HEK293 (cell line): ENCODE measurements around the gene GRAMD1B.

Source experiments
- CTCF ChIA-PET: fragments of 350-600 bp; formaldehyde crosslinking; extraction: SDS; loops from one replicate; lab custom pipeline; 2021; ENCODE audit warnings: antibody characterized with exemption; lab: Yijun Ruan, JAX
- POLR2A ChIA-PET: fragments of 300-600 bp; formaldehyde crosslinking; extraction: SDS; loops from one replicate; lab custom pipeline; 2020; ENCODE audit warnings: antibody characterized with exemption, inconsistent platforms; lab: Yijun Ruan, JAX
- H3K27ac ChIP-seq: fragments of 200-500 bp; sonication (Bioruptor generic); 2 replicates; pipeline ENCODE4 v1.5.1; 2014; ENCODE audit warnings: low read depth, low read length, control low read depth, inconsistent platforms; ENCODE audit errors: extremely low read depth
- H3K36me3 ChIP-seq, 2 experiments: fragments of 200-500 bp in 1 of 2; sonication (Bioruptor generic) in 1 of 2; 1 replicate in 1 of 2; 2 replicates in 1 of 2; pipeline ENCODE4 v1.5.1; 2014 to 2017; ENCODE audit warnings: inconsistent platforms in 2 of 2, low read length in 2 of 2; ENCODE audit not compliant: control insufficient read depth in 2 of 2, insufficient read depth in 1 of 2
- H3K4me1 ChIP-seq: fragments of 200-500 bp; sonication (Bioruptor generic); 2 replicates; pipeline ENCODE4 v1.5.1; 2014; ENCODE audit warnings: mild to moderate bottlenecking, low read length, inconsistent platforms; ENCODE audit not compliant: control insufficient read depth, insufficient read depth
- H3K4me3 ChIP-seq: 2 replicates; pipeline ENCODE4 v1.5.1; 2011; ENCODE audit warnings: low read depth, mild to moderate bottlenecking, control low read depth, low read length, moderate library complexity
- H3K9me3 ChIP-seq: fragments of 200-500 bp; sonication (Bioruptor generic); 2 replicates; pipeline ENCODE4 v1.5.1; 2014; ENCODE audit warnings: low read depth, low read length, inconsistent platforms; ENCODE audit not compliant: control insufficient read depth, insufficient read depth
- ATF2 ChIP-seq: fragments of 450-650 bp; formaldehyde crosslinking; IDR thresholded peaks from 2 replicates; pipeline ENCODE4 v1.5.1; 2016; ENCODE audit warnings: missing biosample characterization, missing genetic modification characterization, low read depth
- CTCF ChIP-seq: fragments of 450-650 bp; formaldehyde crosslinking; IDR thresholded peaks from 2 replicates; pipeline ENCODE4 v1.5.1; 2016; ENCODE audit warnings: missing biosample characterization, missing genetic modification characterization
- GLI2 ChIP-seq: fragments of 450-650 bp; formaldehyde crosslinking; IDR thresholded peaks from 2 replicates; pipeline ENCODE4; 2017; ENCODE audit warnings: missing biosample characterization, missing genetic modification characterization, low read depth, borderline replicate concordance
- HOXC10 ChIP-seq: sonication (generic); formaldehyde crosslinking; IDR thresholded peaks from 2 replicates; pipeline ENCODE4 v1.8.1; 2023; ENCODE audit warnings: mild to moderate bottlenecking, missing genetic modification reagents
- KLF10 ChIP-seq: fragments of 450-650 bp; IDR thresholded peaks from 2 replicates; pipeline ENCODE4 v1.5.1; 2018; ENCODE audit warnings: missing biosample characterization, mild to moderate bottlenecking, missing genetic modification characterization
- SP2 ChIP-seq: fragments of 450-650 bp; formaldehyde crosslinking; IDR thresholded peaks from 2 replicates; pipeline ENCODE4 v1.5.1; 2016; ENCODE audit warnings: missing biosample characterization, missing genetic modification characterization
- WT1 ChIP-seq: fragments of 450-650 bp; formaldehyde crosslinking; IDR thresholded peaks from 2 replicates; pipeline ENCODE4 v1.5.1; 2016; ENCODE audit warnings: missing biosample characterization, missing genetic modification characterization
- ZBTB26 ChIP-seq: fragments of 450-650 bp; formaldehyde crosslinking; optimal IDR thresholded peaks from 2 replicates; pipeline ENCODE3; 2016; ENCODE audit warnings: missing biosample characterization, mild to moderate bottlenecking, missing genetic modification characterization
- ZBTB7A ChIP-seq: fragments of 450-650 bp; formaldehyde crosslinking; IDR thresholded peaks from 2 replicates; pipeline ENCODE4 v1.5.1; 2016; ENCODE audit warnings: low read depth, missing biosample characterization, missing genetic modification characterization
- ZNF10 ChIP-seq: fragments of 450-650 bp; formaldehyde crosslinking; IDR thresholded peaks from 2 replicates; pipeline ENCODE4 v1.5.1; 2017; ENCODE audit warnings: missing biosample characterization, missing genetic modification characterization
- ZNF184 ChIP-seq: fragments of 450-650 bp; IDR thresholded peaks from 2 replicates; pipeline ENCODE4 v1.5.1; 2018; ENCODE audit warnings: missing biosample characterization, mild to moderate bottlenecking, missing genetic modification characterization
- ZNF211 ChIP-seq: fragments of 450-650 bp; formaldehyde crosslinking; IDR thresholded peaks from 2 replicates; pipeline ENCODE4 v1.5.1; 2016; ENCODE audit warnings: low read depth, missing biosample characterization, missing genetic modification characterization
- ZNF24 ChIP-seq: fragments of 450-650 bp; formaldehyde crosslinking; IDR thresholded peaks from 2 replicates; pipeline ENCODE4 v1.5.1; 2016; ENCODE audit warnings: missing biosample characterization, missing genetic modification characterization
- ZNF350 ChIP-seq: fragments of 450-650 bp; formaldehyde crosslinking; IDR thresholded peaks from 2 replicates; pipeline ENCODE4 v1.5.0; 2017; ENCODE audit warnings: missing biosample characterization, mild to moderate bottlenecking, missing genetic modification characterization
- ZNF366 ChIP-seq: fragments of 450-650 bp; formaldehyde crosslinking; conservative IDR thresholded peaks from 2 replicates; pipeline ENCODE4 v1.5.1; 2016; ENCODE audit warnings: missing biosample characterization, missing genetic modification characterization
- ZNF37A ChIP-seq: fragments of 450-650 bp; IDR thresholded peaks from 2 replicates; pipeline ENCODE4 v1.5.1; 2018; ENCODE audit warnings: missing biosample characterization, missing genetic modification characterization
- ZNF391 ChIP-seq: fragments of 450-650 bp; formaldehyde crosslinking; IDR thresholded peaks from 2 replicates; pipeline ENCODE4 v1.5.1; 2016; ENCODE audit warnings: low read depth, missing biosample characterization, missing genetic modification characterization, borderline replicate concordance
- ZNF426 ChIP-seq: fragments of 450-650 bp; formaldehyde crosslinking; IDR thresholded peaks from 2 replicates; pipeline ENCODE4 v1.5.1; 2017; ENCODE audit warnings: missing biosample characterization, missing genetic modification characterization, mild to moderate bottlenecking, inconsistent platforms, moderate library complexity
- ZNF501 ChIP-seq: fragments of 450-650 bp; formaldehyde crosslinking; IDR thresholded peaks from 2 replicates; pipeline ENCODE4 v1.5.1; 2016; ENCODE audit warnings: missing biosample characterization, missing genetic modification characterization
- ZNF624 ChIP-seq: fragments of 450-650 bp; formaldehyde crosslinking; IDR thresholded peaks from 2 replicates; pipeline ENCODE4 v1.5.1; 2017; ENCODE audit warnings: missing biosample characterization, missing genetic modification characterization
- ZNF654 ChIP-seq: fragments of 450-650 bp; formaldehyde crosslinking; IDR thresholded peaks from 2 replicates; pipeline ENCODE4 v1.5.1; 2016; ENCODE audit warnings: low read depth, missing biosample characterization, missing genetic modification characterization
- ZNF658 ChIP-seq: fragments of 450-650 bp; formaldehyde crosslinking; IDR thresholded peaks from 2 replicates; pipeline ENCODE4; 2016; ENCODE audit warnings: missing biosample characterization, missing genetic modification characterization

The GRAMD1B gene

GRCh38 chr11:123640029-123640428, 210.0 kb downstream of the GRAMD1B start:
- no peaks in the 10 kb centered on the region for H3K4me1 ChIP-seq
- no peak overlapping the region for H3K27ac ChIP-seq
- CTCF ChIA-PET = interaction anchor here (0.6 to 12.4 kb wide), 9 partner anchors 9 to 242 kb away, joined by 3 to 310 read pairs (median 3); no protein-coding TSS in a partner anchor
- TF ChIP-seq KLF10 (tag by site-specific recombination) (no peak), ZNF366 (tag by site-specific recombination) (no peak), ZNF24 (tag by site-specific recombination) (no peak), ZNF350 (no peak), ZNF391 (no peak)
- no peaks in the 10 kb centered on the region for H3K9me3 ChIP-seq
- no peaks in the 10 kb centered on the region for H3K36me3 ChIP-seq
- POLR2A ChIA-PET = no interaction called here
- no peak overlapping the region for H3K4me3 ChIP-seq

GRCh38 chr11:123640677-123641494, 210.8 kb downstream of the GRAMD1B start:
- TF ChIP-seq WT1 (tag by site-specific recombination) (no peak), ZBTB7A (tag by site-specific recombination) (no peak), CTCF (tag by site-specific recombination) (peak; percentile 67; the same call in 1 of the 2 replicates), ZNF654 (tag by site-specific recombination) (peak; percentile 81), ZNF426 (no peak), ATF2 (tag by site-specific recombination) (no peak), ZNF658 (no peak)
- H3K4me3 ChIP-seq = no peak overlapping the region
- no peaks in the 10 kb centered on the region for H3K9me3 ChIP-seq
- no peaks in the 10 kb centered on the region for H3K36me3 ChIP-seq
- ChIA-PET CTCF (interaction anchor here (0.5 to 12.4 kb wide), 25 partner anchors 10 to 1984 kb away, joined by 3 to 310 read pairs (median 3); partner anchors contain the start of genes CHEK1 and SCN3B), POLR2A (no interaction called here)
- H3K27ac ChIP-seq = no peak overlapping the region
- H3K4me1 ChIP-seq = no peaks in the 10 kb centered on the region

- CTCF ChIA-PET = interaction anchor here (0.6 to 12.4 kb wide), 11 partner anchors 12 to 439 kb away, joined by 3 to 310 read pairs (median 4); no protein-coding TSS in a partner anchor
- TF ChIP-seq ZNF37A = no peak
- TF ChIP-seq ZBTB26 (tag by site-specific recombination) = no peak
- TF ChIP-seq ZNF624 = no peak
- TF ChIP-seq ZNF501 (tag by site-specific recombination) = no peak
- no peak for TF ChIP-seq ZNF184 (tag by site-specific recombination)
- no peak for TF ChIP-seq SP2 (tag by site-specific recombination)
- TF ChIP-seq ZNF10 = no peak
- TF ChIP-seq ZNF211 (tag by site-specific recombination) = no peak
- no peak for TF ChIP-seq KLF10 (tag by site-specific recombination)
- TF ChIP-seq HOXC10 (CRISPR knock-in tag) = no peak
- no peak for TF ChIP-seq GLI2 (tag by site-specific recombination)
These were observed 211.4 kb downstream of the GRAMD1B start for GRCh38 chr11:123641495-123641840.

More at GRCh38 chr11:123641495-123641840, 211.4 kb downstream of the GRAMD1B start:
- H3K36me3 ChIP-seq = no peaks in the 10 kb centered on the region
- H3K27ac ChIP-seq = no peak overlapping the region
- H3K4me3 ChIP-seq = no peak overlapping the region
- POLR2A ChIA-PET = no interaction called here
- no peaks in the 10 kb centered on the region for H3K9me3 ChIP-seq
- no peaks in the 10 kb centered on the region for H3K4me1 ChIP-seq
